GM21737 (cell line): Measurements from ENCODE around the gene DHDH.

Experiments used
- ATAC-seq: cut with Tn5 transposase; IDR thresholded peaks from one replicate; pipeline ENCODE4 v1.9.1; 2021; ENCODE audit warnings: mild to moderate bottlenecking, moderate library complexity; ENCODE audit not compliant: unreplicated experiment

Gene DHDH

GRCh38 chr19:48946463-48947257 is 13.2 kb downstream of the DHDH start:
- no peak for ATAC-seq

GRCh38 chr19:48947258-48947542 is 13.7 kb downstream of the DHDH start:
- ATAC-seq, result no peak

- no peak for ATAC-seq
Measured at GRCh38 chr19:48950159-48950558, 16.7 kb downstream of the DHDH start.

- no peak for ATAC-seq
Measured at GRCh38 chr19:48950830-48951519, 17.5 kb downstream of the DHDH start.

- no peak for ATAC-seq
Measured at GRCh38 chr19:48953141-48953540, 19.6 kb downstream of the DHDH start.

GRCh38 chr19:48953990-48954594 is 20.6 kb downstream of the DHDH start:
- no peak for ATAC-seq

- ATAC-seq, result peak; percentile 88
Measured at GRCh38 chr19:48954595-48955307, 21.3 kb downstream of the DHDH start, which contains the start of gene BAX. Gene BAX, plus strand, starts transcription at chr19:48954875. Its CDS starts 54 bp downstream, at chr19:48954929.

- ATAC-seq, result peak; percentile 21
Measured at GRCh38 chr19:48955308-48955958, 21.9 kb downstream of the DHDH start.

GRCh38 chr19:48958006-48958405 is 24.5 kb downstream of the DHDH start:
- no peak for ATAC-seq

- ATAC-seq, result no peak
Measured at GRCh38 chr19:48959341-48960239, 26.1 kb downstream of the DHDH start.

- ATAC-seq, result no peak
Measured at GRCh38 chr19:48961051-48961649, 27.7 kb downstream of the DHDH start.

GRCh38 chr19:48961673-48962028 is 28.2 kb downstream of the DHDH start:
- ATAC-seq, result no peak

- ATAC-seq, result peak; percentile 33
Measured at GRCh38 chr19:48962029-48962848, 28.7 kb downstream of the DHDH start.

GRCh38 chr19:48962849-48963165 is 29.3 kb downstream of the DHDH start:
- no peak for ATAC-seq

GRCh38 chr19:48963371-48964204 is 30.1 kb downstream of the DHDH start:
- ATAC-seq, result no peak

- ATAC-seq, result no peak
Measured at GRCh38 chr19:48964205-48965039, 30.9 kb downstream of the DHDH start.
